Mucosa of descending colon (tissue), 3 donors: ENCODE measurements around the gene LCNL1. TPM values are rescaled to one million over a fixed set of nuclear protein-coding genes. Genes with fewer than 3 reads are reported as not detected.
A peak's percentile ranks its signal among the peaks of the same experiment; 100 is the strongest.

Experiments used
- ATAC-seq: fragments of 200-7000 bp; cut with Tn5 transposase; one replicate; pipeline ENCODE4 v1.9.1; 2020; ENCODE audit warnings: mild to moderate bottlenecking, moderate library complexity
- DNase-seq, 3 donors: peaks; one replicate each; pipeline ENCODE4 v3.0.0-alpha.2; 2020
- H3K36me3 ChIP-seq: fragments of 200-600 bp; one replicate; pipeline ENCODE4 v1.8.0; 2021; ENCODE audit warnings: low read depth, mild to moderate bottlenecking
- H3K4me1 ChIP-seq: fragments of 200-600 bp; one replicate; pipeline ENCODE4 v1.8.0; 2021; ENCODE audit warnings: low read depth, mild to moderate bottlenecking
- H3K4me3 ChIP-seq: fragments of 200-600 bp; one replicate; pipeline ENCODE4 v1.8.0; 2021; ENCODE audit warnings: mild to moderate bottlenecking
- H3K9me3 ChIP-seq: fragments of 200-600 bp; one replicate; pipeline ENCODE4 v1.8.0; 2021; ENCODE audit warnings: mild to moderate bottlenecking
- CTCF ChIP-seq: fragments of 200-600 bp; IDR thresholded peaks from one replicate; pipeline ENCODE4 v1.8.0; 2022; ENCODE audit warnings: antibody characterized with exemption, mild to moderate bottlenecking
- intact Hi-C, 2 donors: fragments of 100-400 bp; cut with DNase I in 1 of 2; cut with micrococcal nuclease in 1 of 2; formaldehyde crosslinking; loops; one replicate each; pipeline versions ENCODE4 v1.11.0 to v1.11.1; 2022; cut with DNase I, micrococcal nuclease
- total RNA-seq, 3 donors: library from RNA; stranded (reverse); fragmentation: NEBNext Ultra II Directional in 2 of 3; extraction: Animal tissue kit (Norgen Biotek cat#: 25700) in 2 of 3; gene quantifications; one replicate each; pipeline versions ENCODE4 v1.2.1 to v1.2.4, GENCODE V29; 2021 to 2023
- donor health status: DM: no; HTN: no; CAD: no; lungs with moderate emphysema.
- donor health status: DM: no; HTN: no; CAD: no.
- donor health status: DM: no; HTN: yes; CAD: no.

LCNL1 gene
- total RNA-seq, 3 donors from 2014 or later, result 0.17 to 0.76 TPM; not detected in 1

DNA sequence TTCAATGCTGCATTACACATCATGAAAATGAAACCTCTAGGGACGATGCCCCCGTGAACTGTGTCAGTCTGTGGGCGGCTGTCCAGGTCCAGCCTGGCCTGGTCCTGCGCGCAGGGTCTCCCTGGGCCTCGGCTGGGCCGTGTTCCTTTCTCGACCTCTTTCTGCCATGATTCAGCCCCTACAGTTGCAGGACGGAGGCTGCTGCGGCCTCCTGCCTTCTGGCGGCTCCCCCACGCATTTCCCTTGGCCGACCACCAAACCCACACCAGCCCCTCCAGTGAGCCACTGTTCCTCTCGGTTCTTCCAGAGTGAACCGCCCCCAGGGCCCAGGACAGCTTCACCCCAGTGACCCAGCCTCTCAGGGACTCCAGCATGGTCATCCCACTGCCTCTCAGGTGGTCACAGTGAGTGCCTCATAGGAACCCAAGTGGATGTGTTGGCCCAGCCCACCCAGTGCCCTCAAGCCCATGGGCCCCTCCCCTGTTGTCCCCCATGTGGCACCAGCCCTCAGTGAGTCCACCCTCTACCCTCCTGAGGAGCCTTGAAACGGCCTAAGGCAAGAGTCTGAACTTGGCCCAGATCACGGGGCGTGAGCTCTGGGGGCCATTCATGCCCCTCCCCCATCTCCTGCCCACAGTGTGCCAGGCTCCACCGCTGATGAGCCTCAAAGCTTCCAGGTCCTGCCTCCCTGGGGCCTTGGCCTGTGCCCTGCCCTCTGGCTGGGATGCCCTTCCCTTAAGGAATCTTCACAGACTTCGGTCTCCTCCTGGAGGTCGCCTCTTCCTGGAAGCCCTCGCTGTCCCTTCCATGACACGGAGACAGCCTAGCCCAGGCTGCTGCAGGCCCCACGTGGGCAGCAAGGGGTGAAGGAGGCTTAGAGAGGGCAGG, 23.6 kb downstream of the LCNL1 start:
- Histone ChIP-seq H3K36me3 (no peaks in the 10 kb centered on the region), H3K9me3 (peaks cover 5% of the 10 kb centered on the region), H3K4me1 (no peaks in the 10 kb centered on the region), H3K4me3 (no peak overlapping the region)
- no peak for TF ChIP-seq CTCF
- DNase-seq, result no peak
- intact Hi-C loops, result no loop called here
- no peak for ATAC-seq

DNA sequence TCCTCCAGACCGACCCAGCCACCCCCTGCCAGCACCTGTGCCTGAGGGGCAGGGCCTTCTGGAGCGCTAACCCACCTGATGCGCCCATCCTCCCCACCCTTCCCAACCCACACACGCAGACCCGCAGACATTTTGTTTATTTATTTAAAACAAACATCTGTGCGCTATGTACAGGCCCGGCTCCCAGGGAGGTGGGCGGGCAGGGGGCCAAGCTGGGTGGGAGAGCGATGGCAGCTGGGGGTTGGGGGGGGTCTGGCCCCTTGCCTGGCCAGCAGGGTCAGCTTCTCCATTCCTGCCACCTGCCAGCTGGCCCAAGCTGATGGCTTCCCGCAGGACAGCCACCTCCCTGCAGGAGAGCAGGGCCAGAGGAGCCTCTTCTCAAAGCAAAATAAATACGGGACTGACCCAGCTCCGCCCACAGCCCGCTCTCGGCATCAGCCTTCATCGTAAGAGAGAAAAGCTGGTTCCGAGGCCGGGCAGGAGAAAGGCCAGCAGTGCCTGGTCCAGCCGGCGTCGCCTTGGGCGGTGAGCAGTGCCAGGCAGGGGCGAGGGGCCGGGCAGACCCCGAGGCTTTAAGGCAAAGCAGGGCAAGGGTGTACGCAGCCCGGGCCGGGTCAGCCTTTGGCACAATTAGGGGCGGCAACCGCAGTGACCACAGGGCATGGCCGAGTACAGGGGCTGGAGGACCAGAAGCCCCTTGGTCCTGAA, 24.5 kb downstream of the LCNL1 start:
- no peaks in the 10 kb centered on the region for H3K4me1 ChIP-seq
- no peaks in the 10 kb centered on the region for H3K36me3 ChIP-seq
- DNase-seq, result no peak
- H3K4me3 ChIP-seq, result no peak overlapping the region
- ATAC-seq, result peak; percentile 23
- TF ChIP-seq CTCF, result no peak
- H3K9me3 ChIP-seq, result peaks cover 5% of the 10 kb centered on the region
- intact Hi-C loops, result no loop called here

DNA sequence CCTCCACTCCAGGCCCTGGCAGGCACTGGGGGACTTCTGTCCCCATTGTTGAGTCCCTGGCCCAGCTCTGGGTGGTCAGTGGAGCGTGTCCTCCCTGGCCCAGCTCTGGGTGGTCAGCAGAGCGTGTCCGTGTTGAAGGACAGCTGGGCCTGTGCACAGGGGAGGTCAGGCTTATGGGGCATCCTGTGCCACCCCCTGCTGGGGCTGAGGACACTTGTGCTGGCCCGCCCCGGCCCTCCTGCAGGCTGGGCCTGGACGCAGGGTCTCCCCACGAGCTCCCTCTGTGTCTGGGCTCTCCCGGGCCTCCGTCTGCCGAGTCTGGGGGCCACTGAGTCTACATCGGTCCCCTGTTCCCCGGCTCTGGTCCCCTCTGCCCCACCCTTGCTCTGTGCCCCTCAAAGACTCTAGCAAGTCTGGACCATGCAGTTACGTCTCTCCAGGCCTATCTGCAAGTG, 25.1 kb downstream of the LCNL1 start:
- Histone ChIP-seq H3K4me3 (no peak overlapping the region), H3K36me3 (no peaks in the 10 kb centered on the region), H3K9me3 (peaks cover 5% of the 10 kb centered on the region), H3K4me1 (no peaks in the 10 kb centered on the region)
- intact Hi-C loops, result no loop called here
- no peak for DNase-seq
- no peak for TF ChIP-seq CTCF
- no peak for ATAC-seq

- no peaks in the 10 kb centered on the region for H3K36me3 ChIP-seq
- ATAC-seq (no peak), DNase-seq (no peak)
- peaks cover 5% of the 10 kb centered on the region for H3K9me3 ChIP-seq
- H3K4me1 ChIP-seq, result no peaks in the 10 kb centered on the region
- no peak overlapping the region for H3K4me3 ChIP-seq
- no peak for TF ChIP-seq CTCF
- intact Hi-C loops, result no loop called here
Observed at GRCh38 chr9:137008312-137008711, 25.5 kb downstream of the LCNL1 start.

DNA sequence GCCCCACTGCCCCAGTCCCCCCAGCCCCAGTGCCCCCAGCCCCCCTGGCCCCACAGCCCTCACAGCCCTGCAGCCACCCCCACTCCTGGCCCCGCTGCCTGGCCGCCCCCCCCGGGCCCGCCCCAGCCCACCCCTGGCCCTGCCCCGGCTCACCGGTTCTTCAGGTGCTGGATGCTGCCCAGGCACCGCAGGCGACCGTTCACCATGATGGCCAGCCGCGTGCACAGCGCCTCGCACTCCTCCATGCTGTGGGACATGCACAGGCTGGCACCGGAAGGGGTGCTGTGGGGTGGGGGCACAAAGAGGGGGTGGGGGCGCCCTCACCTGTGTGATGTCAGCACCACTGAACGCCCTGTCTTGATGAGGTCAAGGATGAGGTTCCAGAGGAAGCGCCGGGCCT, 26.4 kb downstream of the LCNL1 start:
- ATAC-seq (no peak), DNase-seq (no peak)
- H3K9me3 ChIP-seq, result peaks cover 5% of the 10 kb centered on the region
- intact Hi-C loops, result no loop called here
- H3K4me3 ChIP-seq, result no peak overlapping the region
- H3K4me1 ChIP-seq, result no peaks in the 10 kb centered on the region
- TF ChIP-seq CTCF, result no peak
- no peaks in the 10 kb centered on the region for H3K36me3 ChIP-seq
